Breast epithelium (tissue), 3 donors: Measurements from ENCODE around the gene DHX35.

Experiments used
- CTCF ChIP-seq, 3 donors: fragments of 450-650 bp; IDR thresholded peaks; one replicate each; pipeline ENCODE4 v1.5.1; 2016 to 2017; ENCODE audit warnings: antibody characterized with exemption in 3 of 3, mild to moderate bottlenecking in 3 of 3, moderate library complexity in 3 of 3
- POLR2A ChIP-seq: fragments of 450-650 bp; IDR thresholded peaks from one replicate; pipeline ENCODE4 v1.6.1; 2016; ENCODE audit warnings: antibody characterized with exemption, mild to moderate bottlenecking, moderate library complexity

DNA sequence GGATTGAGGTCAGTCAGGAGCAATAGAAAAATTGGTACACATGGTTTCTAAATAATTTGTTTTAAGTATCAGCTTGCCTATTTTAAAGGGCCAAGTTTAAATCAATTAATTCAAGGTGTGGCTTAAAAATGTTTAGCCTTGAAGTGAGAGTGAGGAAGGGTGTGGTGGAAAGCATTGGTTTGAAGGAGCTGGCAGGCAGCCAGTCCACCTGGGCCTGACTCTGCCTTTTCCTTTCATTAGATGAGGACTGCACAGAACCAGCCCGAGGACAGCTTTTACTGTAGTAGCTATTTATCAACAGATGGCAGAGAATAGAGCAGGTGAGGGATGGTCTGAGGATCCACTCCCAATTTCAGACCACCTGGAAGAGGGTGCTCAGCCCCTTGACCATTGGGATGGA is 42.4 kb downstream of the DHX35 start:
- TF ChIP-seq POLR2A (no peak), CTCF (IDR thresholded peaks at IDR 0.05) (no peak)
